Fibroblast of the aortic adventitia (primary cell): Measurements from ENCODE around the gene TAX1BP3. TPM values are rescaled to one million over a fixed set of nuclear protein-coding genes. Genes with fewer than 3 reads are reported as not detected.
"Not testable (repeated sequence)": the region's sequence is repeated elsewhere in the genome, so short reads cannot be mapped to it uniquely, and the experiment has no call there.

ENCODE experiments used
- DNase-seq: peaks from one replicate; pipeline ENCODE4 v3.0.0-alpha.2; 2010; ENCODE audit warnings: low read depth
- H3K4me3 ChIP-seq: 2 replicates; pipeline ENCODE4 v1.5.1; 2011; ENCODE audit warnings: low read depth, mild to moderate bottlenecking, control low read depth, low read length, moderate library complexity
- CTCF ChIP-seq: IDR thresholded peaks from 2 replicates; pipeline ENCODE4 v1.5.1; 2011; ENCODE audit warnings: mild to moderate bottlenecking, low read length, control low read depth, inconsistent platforms; ENCODE audit not compliant: insufficient read depth
- total RNA-seq: library from RNA; depleted of rRNA; stranded (reverse); fragments of >200 nt; gene quantifications from 2 replicates; pipeline ENCODE4 v1.2.3, GENCODE V29; 2012; ENCODE audit warnings: low replicate concordance

Gene TAX1BP3, protein sequence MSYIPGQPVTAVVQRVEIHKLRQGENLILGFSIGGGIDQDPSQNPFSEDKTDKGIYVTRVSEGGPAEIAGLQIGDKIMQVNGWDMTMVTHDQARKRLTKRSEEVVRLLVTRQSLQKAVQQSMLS
- 87.5 and 222 TPM in 2 replicates for total RNA-seq

DNA sequence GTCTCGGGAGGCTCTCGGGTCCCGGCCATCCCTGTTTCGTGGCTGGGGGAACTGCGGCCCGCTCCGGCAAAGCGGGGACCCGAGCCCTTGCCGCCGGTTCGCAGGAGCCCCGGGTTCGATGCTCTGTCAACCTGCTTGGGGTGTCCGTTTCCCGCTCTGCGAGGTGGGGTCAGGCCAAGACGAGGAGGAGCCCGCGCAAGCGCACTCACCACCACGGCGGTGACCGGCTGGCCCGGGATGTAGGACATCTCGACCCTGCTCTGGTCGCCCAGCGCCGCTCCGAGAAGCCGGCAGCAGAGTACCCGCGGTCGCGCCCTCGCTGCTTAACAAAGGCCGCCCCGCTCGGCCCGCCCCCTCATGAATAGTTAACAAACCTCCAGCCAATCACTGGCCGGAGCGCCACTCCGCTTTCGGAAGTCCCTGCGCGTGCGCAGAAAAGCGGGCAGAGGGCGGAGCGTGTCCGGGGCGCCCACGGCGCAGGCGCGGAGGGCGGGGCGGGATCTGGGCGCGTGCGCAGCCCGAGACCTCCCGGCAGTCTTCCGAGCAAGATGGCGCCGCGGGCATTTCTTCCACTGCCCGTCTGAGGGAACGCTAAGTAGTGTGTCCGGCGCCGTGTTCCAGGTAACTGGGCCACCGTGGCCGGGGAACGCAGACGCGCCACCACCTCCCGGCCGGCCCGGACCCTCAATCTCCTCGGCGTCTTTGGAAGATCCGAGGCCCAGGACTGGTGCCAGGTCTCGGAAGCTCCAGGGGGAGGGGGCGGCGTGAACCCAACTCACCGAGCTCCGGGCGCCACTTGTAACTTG, at the start of gene TAX1BP3, which contains the start of gene EMC6:
Gene TAX1BP3, minus strand, starts transcription at position 300 of the 806 bp plus-strand sequence. Its CDS starts 52 bp downstream, at position 248.
Gene EMC6, plus strand, starts transcription at position 534 of the 806 bp plus-strand sequence. CDS start 335 bp downstream, outside the sequence.
- no peak for TF ChIP-seq CTCF
- DNase-seq = peak; percentile 98
- H3K4me3 ChIP-seq = peak within 1 kb of the TSS; percentile 94

- DNase-seq = no peak
- H3K4me3 ChIP-seq = no peak overlapping the region
- TF ChIP-seq CTCF = no peak
Observed at GRCh38 chr17:3715296-3715695, 46.9 kb upstream of the TAX1BP3 start.

- H3K4me3 ChIP-seq = no peak overlapping the region
- no peak for TF ChIP-seq CTCF
- DNase-seq = no peak
Observed at GRCh38 chr17:3712811-3713463, 44.6 kb upstream of the TAX1BP3 start.

- no peak for TF ChIP-seq CTCF
- DNase-seq = peak; percentile 26
- H3K4me3 ChIP-seq = no peak overlapping the region
Observed at GRCh38 chr17:3710951-3711383, 42.6 kb upstream of the TAX1BP3 start.

DNA sequence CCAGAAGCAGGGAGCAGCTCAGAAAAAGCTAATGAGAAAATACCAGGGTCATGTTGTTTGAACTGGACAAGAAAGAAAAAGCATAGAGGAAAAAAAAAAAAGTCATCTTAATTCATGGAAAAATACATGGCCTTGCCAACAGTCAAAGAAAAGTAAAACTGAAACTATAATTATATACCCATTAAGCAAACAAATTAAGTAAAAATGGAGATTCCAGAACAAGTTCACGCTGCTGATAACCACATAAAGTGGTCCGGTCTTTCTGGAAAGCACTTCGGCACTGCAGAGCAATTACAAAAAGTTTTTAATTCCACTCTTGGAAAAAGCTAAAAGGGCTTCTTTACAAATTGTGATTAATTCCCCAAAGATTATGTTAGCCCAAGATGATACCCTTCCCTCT, 40.0 kb upstream of the TAX1BP3 start:
- no peak for DNase-seq
- no peak overlapping the region for H3K4me3 ChIP-seq
- no peak for TF ChIP-seq CTCF

- H3K4me3 ChIP-seq, DNase-seq: not testable (repeated sequence)
Observed at GRCh38 chr17:3705718-3705984, 37.3 kb upstream of the TAX1BP3 start.

GRCh38 chr17:3704931-3705717, 36.7 kb upstream of the TAX1BP3 start:
- no peak for TF ChIP-seq CTCF
- H3K4me3 ChIP-seq = no peak overlapping the region
- DNase-seq = no peak

- not testable (repeated sequence) for H3K4me3 ChIP-seq, DNase-seq
Observed at GRCh38 chr17:3702041-3702539, 33.7 kb upstream of the TAX1BP3 start.
